ENCODE measurements around the gene MAST2. TPM values are rescaled to one million over a fixed set of nuclear protein-coding genes. Genes with fewer than 3 reads are reported as not detected.

The MAST2 gene
- total RNA-seq, 4 donors from 2014 or later: 8.3 to 24.8 (median 14.5) TPM

- Histone ChIP-seq H3K4me1 (peaks cover 4 to 11% (median 5%) of the 10 kb centered on the region in 3 donors), H3K27me3 (no peaks in the 10 kb centered on the region), H3K9me3 (no peaks in the 10 kb centered on the region), H3K36me3 (no peaks in the 10 kb centered on the region), H3K4me3 (no peak overlapping the region), H3K27ac (no peak overlapping the region)
- intact Hi-C loops (cut with DNase I): no loop called here
- DNase-seq: no peak
- TF ChIP-seq, protein P1, sequence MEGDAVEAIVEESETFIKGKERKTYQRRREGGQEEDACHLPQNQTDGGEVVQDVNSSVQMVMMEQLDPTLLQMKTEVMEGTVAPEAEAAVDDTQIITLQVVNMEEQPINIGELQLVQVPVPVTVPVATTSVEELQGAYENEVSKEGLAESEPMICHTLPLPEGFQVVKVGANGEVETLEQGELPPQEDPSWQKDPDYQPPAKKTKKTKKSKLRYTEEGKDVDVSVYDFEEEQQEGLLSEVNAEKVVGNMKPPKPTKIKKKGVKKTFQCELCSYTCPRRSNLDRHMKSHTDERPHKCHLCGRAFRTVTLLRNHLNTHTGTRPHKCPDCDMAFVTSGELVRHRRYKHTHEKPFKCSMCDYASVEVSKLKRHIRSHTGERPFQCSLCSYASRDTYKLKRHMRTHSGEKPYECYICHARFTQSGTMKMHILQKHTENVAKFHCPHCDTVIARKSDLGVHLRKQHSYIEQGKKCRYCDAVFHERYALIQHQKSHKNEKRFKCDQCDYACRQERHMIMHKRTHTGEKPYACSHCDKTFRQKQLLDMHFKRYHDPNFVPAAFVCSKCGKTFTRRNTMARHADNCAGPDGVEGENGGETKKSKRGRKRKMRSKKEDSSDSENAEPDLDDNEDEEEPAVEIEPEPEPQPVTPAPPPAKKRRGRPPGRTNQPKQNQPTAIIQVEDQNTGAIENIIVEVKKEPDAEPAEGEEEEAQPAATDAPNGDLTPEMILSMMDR (IDR thresholded peaks at IDR 0.05): no peak
- no peak for TF ChIP-seq POLR2A (IDR thresholded peaks at IDR 0.05)
- WGBS, 2 donors: 74 to 78% methylated on average over 7 of the region's 7 CpGs
These were observed 277.8 kb downstream of the MAST2 start for GRCh38 chr1:46081206-46081605.

- Histone ChIP-seq H3K27ac (no peak overlapping the region), H3K27me3 (no peaks in the 10 kb centered on the region), H3K9me3 (no peaks in the 10 kb centered on the region), H3K4me1 (peaks cover 4 to 11% (median 5%) of the 10 kb centered on the region in 3 donors), H3K4me3 (no peak overlapping the region), H3K36me3 (no peaks in the 10 kb centered on the region)
- no peak for DNase-seq
- TF ChIP-seq, protein P1 (IDR thresholded peaks at IDR 0.05): no peak
- no peak for TF ChIP-seq POLR2A (IDR thresholded peaks at IDR 0.05)
- intact Hi-C loops (cut with DNase I): no loop called here
- WGBS, 2 donors: 76 to 86% methylated on average over 1 of the region's 1 CpG
These were observed 278.2 kb downstream of the MAST2 start for GRCh38 chr1:46081619-46082018.

GRCh38 chr1:46083579-46083978 is 280.2 kb downstream of the MAST2 start:
- Histone ChIP-seq H3K27me3 (no peaks in the 10 kb centered on the region), H3K4me1 (no peaks in the 10 kb centered on the region), H3K36me3 (no peaks in the 10 kb centered on the region), H3K9me3 (no peaks in the 10 kb centered on the region), H3K27ac (no peak overlapping the region), H3K4me3 (no peak overlapping the region)
- no peak for TF ChIP-seq POLR2A (IDR thresholded peaks at IDR 0.05)
- TF ChIP-seq, protein P1 (IDR thresholded peaks at IDR 0.05): no peak
- intact Hi-C loops (cut with DNase I): no loop called here
- DNase-seq: no peak

DNA sequence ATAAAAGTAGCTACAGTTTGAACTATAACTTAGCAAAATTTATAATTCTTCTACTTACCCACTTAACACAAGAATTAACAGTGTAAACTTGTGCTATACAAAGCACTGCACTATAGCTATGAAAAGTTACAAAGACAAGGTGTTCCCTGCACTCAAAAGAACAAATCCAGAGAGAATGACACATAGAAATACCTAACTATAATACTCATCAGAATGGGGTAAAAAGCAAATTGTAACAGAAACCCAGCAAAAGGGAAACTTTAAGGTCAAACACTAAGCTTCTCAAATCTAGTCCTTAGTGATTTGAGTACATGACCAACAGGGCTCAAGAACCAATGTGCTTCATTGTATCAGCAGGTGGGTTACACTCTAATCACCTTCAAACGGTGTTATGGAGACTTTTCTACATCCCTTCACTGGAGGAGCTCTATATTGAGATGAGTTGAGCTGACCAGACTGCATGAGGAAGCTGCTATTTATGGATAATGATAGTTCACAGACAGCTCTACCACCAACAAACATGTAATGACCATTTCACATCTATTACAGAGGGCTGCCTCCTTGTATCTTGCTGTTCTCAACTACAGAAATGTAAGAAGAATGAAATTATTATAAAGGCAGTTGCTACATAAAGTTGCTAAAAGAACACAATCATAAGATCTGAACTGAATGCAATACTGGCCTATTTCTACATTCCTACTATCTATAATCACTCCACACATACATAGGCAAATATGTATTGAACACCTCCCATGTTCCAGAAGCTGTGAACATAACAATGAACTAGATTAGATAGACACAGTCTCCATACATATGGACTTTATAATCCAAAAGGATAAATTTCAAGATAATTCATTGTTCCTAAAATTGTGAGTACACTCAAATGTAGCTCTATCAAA is 281.4 kb downstream of the MAST2 start:
- no peak for TF ChIP-seq POLR2A (IDR thresholded peaks at IDR 0.05)
- TF ChIP-seq, protein P1 (IDR thresholded peaks at IDR 0.05): no peak
- DNase-seq: no peak

More for the DNA sequence above, 281.4 kb downstream of the MAST2 start:
- Histone ChIP-seq H3K36me3 (no peaks in the 10 kb centered on the region), H3K4me1 (no peaks in the 10 kb centered on the region), H3K27me3 (no peaks in the 10 kb centered on the region), H3K4me3 (no peak overlapping the region), H3K27ac (no peak overlapping the region), H3K9me3 (no peaks in the 10 kb centered on the region)
- WGBS, 2 donors: 47 to 60% methylated on average over 1 of the region's 1 CpG
- intact Hi-C loops (cut with DNase I): no loop called here

Other genes with a start within 250 kb of the MAST2 start
- 10 to 100 TPM; 40.0 to 71.7 (median 63.4) TPM for gene NASP, start 219.6 kb upstream of the MAST2 start, total RNA-seq
- gene CCDC17, start 179.6 kb upstream of the MAST2 start, total RNA-seq: 1 to 10 TPM in 3 of 4 donors, under 1 TPM in 1; 0.38 to 3.6 (median 2.4) TPM
- gene GPBP1L1, start 117.1 kb upstream of the MAST2 start, total RNA-seq: 100 to 1,000 TPM in 2 of 4 donors, 10 to 100 TPM in 2; 67.3 to 139 (median 97.7) TPM
- gene TMEM69, start 115.4 kb upstream of the MAST2 start, total RNA-seq: 10 to 100 TPM; 12.0 to 52.7 (median 30.8) TPM
- 1 to 10 TPM; 6.4 to 8.4 (median 7.4) TPM for gene IPP, start 53.0 kb upstream of the MAST2 start, total RNA-seq

All from esophagus squamous epithelium (tissue), 5 donors.